ENCODE measurements around the gene TBCK.
"Not testable (repeated sequence)": the region's sequence is repeated elsewhere in the genome, so short reads cannot be mapped to it uniquely, and the experiment has no call there.

TBCK gene

DNA sequence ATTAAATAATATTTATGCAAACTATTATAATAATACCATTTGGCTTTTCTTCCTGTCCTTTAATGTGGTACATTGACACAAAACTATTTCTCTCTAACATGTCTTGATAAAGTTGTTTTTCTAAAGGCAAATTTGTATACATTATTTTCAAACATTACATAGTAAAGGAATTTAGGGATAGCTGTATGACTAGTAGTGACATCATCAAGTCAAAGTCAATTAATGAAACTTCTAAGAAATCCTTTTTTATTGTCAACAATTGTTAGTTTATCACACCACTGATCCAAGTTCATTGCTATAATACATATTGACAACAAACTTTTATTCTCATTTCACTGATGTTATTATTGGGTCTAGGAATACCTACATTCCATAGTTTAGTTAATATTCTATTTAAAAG lies 68.4 kb downstream of the TBCK start:
- no peaks in the 10 kb centered on the region for H3K4me1 ChIP-seq
- H3K4me2 ChIP-seq, result no peak overlapping the region
- no peak overlapping the region for H3K27ac ChIP-seq
- H3K36me3 ChIP-seq, result peaks cover 31% of the 10 kb centered on the region
- no peak overlapping the region for H3K9ac ChIP-seq
- no peaks in the 10 kb centered on the region for H3K9me3 ChIP-seq
- no peak overlapping the region for H3K4me3 ChIP-seq
- TF ChIP-seq Cebpa-rat (IDR thresholded peaks at IDR 0.05), result no peak
- H3K27me3 ChIP-seq, result no peaks in the 10 kb centered on the region
- H4K20me1 ChIP-seq, result no peaks in the 10 kb centered on the region

DNA sequence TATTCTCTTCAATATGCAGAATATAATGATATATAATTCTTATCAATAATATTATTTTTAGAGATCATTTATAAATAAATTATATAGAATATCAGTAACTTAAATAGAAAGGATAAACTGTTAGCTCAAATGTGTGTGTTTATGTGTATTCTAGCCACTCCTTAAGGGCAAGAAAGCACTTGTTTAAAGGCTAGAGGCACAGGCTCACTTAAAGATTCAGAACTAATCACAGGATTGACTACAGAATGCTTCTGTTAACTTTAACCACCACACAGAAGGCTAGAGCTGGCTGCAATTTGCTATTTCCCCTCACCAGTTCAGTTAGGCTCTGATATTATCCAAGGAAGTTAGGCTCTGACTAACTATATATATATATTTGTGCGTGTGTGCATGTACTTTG lies 69.6 kb downstream of the TBCK start:
- H3K27me3 ChIP-seq, result no peaks in the 10 kb centered on the region
- H3K9ac ChIP-seq, result no peak overlapping the region
- peaks cover 31% of the 10 kb centered on the region for H3K36me3 ChIP-seq
- H3K4me1 ChIP-seq, result no peaks in the 10 kb centered on the region
- no peak for TF ChIP-seq Cebpa-rat (IDR thresholded peaks at IDR 0.05)
- H3K27ac ChIP-seq, result no peak overlapping the region
- H3K4me2 ChIP-seq, result no peak overlapping the region
- no peak overlapping the region for H3K4me3 ChIP-seq
- H3K9me3 ChIP-seq, result no peaks in the 10 kb centered on the region
- no peaks in the 10 kb centered on the region for H4K20me1 ChIP-seq

DNA sequence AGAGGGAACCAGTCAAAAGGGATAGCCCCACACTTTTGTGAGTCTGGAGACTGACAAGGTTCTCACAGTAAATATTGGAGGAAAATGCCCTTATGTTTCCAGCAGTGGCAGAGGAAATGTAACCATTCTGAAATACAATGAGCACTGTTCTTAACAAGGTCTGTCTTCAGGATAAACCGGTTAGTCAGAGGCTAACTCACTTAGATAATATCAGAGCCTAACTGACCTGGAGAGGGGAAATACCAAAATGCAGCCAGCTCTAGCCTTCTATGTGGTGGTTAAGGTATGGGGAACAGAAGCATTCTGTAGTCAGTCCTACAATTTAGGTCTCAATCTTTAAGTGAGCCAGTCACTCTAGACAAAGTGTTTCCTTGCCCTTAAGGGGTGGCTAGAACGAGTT lies 70.8 kb downstream of the TBCK start:
- no peaks in the 10 kb centered on the region for H3K27me3 ChIP-seq
- H3K27ac ChIP-seq, result no peak overlapping the region
- no peak for TF ChIP-seq Cebpa-rat (IDR thresholded peaks at IDR 0.05)
- H3K9ac ChIP-seq, result no peak overlapping the region
- H3K4me3 ChIP-seq, result no peak overlapping the region
- H4K20me1 ChIP-seq, result no peaks in the 10 kb centered on the region
- no peaks in the 10 kb centered on the region for H3K4me1 ChIP-seq
- no peak overlapping the region for H3K4me2 ChIP-seq
- peaks cover 27% of the 10 kb centered on the region for H3K36me3 ChIP-seq
- no peaks in the 10 kb centered on the region for H3K9me3 ChIP-seq

DNA sequence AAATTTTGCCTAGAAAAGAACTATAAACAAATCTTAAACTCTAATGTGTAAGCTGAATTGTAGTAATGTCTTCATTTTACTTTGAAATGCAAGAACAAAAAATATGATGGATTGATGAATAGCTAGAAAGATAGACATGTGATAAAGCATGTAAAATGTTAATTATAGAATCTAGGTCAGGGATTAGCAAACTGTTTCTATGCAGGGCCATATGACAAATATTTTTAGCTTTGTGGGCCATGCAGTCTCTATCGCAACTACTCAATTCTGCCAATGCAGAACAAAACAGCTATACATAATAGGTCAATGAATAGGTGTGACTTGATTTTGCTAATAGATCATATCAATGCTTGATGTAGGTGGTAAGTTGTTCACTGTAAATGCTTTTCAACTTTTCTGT lies 75.3 kb downstream of the TBCK start:
- Histone ChIP-seq H3K9me3 (no peaks in the 10 kb centered on the region), H4K20me1 (no peaks in the 10 kb centered on the region), H3K4me2 (no peak overlapping the region), H3K9ac (no peak overlapping the region), H3K27ac (no peak overlapping the region), H3K36me3 (peaks cover 11% of the 10 kb centered on the region), H3K4me3 (no peak overlapping the region), H3K4me1 (no peaks in the 10 kb centered on the region), H3K27me3 (no peaks in the 10 kb centered on the region)
- TF ChIP-seq Cebpa-rat (IDR thresholded peaks at IDR 0.05), result no peak

DNA sequence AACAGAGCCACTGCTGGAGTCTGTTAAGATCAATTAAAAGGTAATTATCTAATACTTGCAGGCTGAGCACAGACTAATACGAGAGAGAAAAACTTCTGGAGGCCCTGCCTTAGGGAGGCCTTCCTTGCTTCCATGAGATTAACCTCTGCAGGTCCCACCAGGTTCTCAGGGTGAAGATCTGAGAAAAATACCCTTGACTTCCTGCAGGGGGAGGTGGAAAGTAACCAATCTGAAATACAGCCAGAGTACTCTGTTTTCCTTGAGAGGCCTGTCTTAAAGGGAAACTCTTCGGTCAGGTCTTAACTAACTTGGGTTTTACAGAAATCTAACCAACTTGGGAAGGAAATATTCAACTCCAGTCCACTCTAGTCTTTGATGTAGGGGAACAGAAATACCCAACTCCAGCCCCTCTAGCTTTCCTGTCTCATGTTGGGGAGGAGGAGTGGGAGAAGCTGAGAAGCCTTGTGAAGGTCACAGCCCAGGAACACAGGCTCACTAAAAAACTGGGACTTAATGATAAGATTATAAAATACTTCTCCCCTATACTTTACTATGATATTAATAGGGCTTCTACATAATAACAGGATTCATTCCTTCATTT lies 77.1 kb downstream of the TBCK start:
- Histone ChIP-seq H4K20me1 (no peaks in the 10 kb centered on the region), H3K36me3 (peaks cover 13% of the 10 kb centered on the region), H3K27me3 (no peaks in the 10 kb centered on the region), H3K9ac (no peak overlapping the region), H3K4me2 (no peak overlapping the region), H3K9me3 (no peaks in the 10 kb centered on the region), H3K4me3 (no peak overlapping the region), H3K27ac (no peak overlapping the region), H3K4me1 (no peaks in the 10 kb centered on the region)
- TF ChIP-seq Cebpa-rat (IDR thresholded peaks at IDR 0.05), result no peak

DNA sequence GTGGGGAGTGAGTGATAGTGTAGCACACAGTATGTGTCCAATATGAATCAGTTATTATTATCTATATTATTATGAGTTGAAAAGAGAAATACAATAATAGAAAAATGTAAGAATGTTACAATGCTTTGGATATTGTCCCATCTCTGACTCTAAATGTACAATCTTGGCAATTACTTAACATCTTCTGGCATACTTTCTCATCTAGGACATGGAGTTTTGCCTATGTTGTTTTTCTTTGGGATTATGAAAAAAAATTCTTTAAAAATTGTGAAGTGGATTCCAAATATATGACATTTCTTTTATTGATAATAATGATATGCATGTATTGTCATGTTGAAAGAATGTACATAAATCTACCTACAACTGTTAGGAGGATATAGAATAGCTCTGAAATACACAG lies 84.1 kb downstream of the TBCK start:
- no peak overlapping the region for H3K4me3 ChIP-seq
- H3K9ac ChIP-seq, result no peak overlapping the region
- no peaks in the 10 kb centered on the region for H4K20me1 ChIP-seq
- no peak overlapping the region for H3K4me2 ChIP-seq
- no peak overlapping the region for H3K27ac ChIP-seq
- peaks cover 45% of the 10 kb centered on the region for H3K36me3 ChIP-seq
- no peaks in the 10 kb centered on the region for H3K27me3 ChIP-seq
- TF ChIP-seq Cebpa-rat (IDR thresholded peaks at IDR 0.05), result no peak
- no peaks in the 10 kb centered on the region for H3K9me3 ChIP-seq
- H3K4me1 ChIP-seq, result no peaks in the 10 kb centered on the region

DNA sequence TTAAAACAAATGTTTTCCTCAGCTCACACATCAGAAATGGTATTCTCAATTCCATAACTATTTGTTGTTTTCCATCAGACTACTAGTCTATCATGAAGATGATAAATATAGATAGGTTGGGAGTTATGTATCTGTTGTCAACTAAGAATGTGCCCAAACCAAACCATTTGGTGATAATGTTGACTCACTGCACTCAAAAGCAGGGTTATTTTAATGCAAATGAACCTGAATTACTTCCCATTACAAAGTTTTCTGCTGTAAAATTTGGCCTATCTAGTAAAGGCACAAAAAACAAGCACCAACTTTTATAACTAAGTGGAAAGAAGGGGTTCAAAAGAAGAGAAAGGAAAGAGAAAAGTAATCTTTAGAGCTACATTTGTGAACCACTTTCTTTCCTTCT lies 93.5 kb downstream of the TBCK start:
- Histone ChIP-seq H3K4me1 (no peaks in the 10 kb centered on the region), H4K20me1 (no peaks in the 10 kb centered on the region), H3K27ac (no peak overlapping the region), H3K9me3 (no peaks in the 10 kb centered on the region), H3K9ac (no peak overlapping the region), H3K27me3 (no peaks in the 10 kb centered on the region), H3K4me2 (no peak overlapping the region), H3K36me3 (peaks cover 11% of the 10 kb centered on the region), H3K4me3 (no peak overlapping the region)
- TF ChIP-seq Cebpa-rat (IDR thresholded peaks at IDR 0.05), result no peak

DNA sequence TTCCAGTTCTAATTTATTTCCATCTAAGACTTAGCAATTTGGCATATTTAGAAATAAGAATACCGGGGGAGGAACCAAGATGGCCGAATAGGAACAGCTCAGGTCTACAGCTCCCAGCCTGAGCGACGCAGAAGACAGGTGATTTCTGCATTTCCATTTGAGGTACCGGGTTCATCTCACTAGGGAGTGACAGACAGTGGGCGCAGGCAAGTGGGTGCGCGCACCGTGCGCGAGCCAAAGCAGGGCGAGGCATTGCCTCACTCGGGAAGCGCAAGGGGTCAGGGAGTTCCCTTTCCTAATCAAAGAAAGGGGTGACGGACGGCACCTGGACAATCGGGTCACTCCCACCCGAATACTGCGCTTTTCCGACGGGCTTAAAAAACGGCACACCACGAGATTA lies 102.7 kb downstream of the TBCK start:
- H3K36me3 ChIP-seq, result peaks cover 12% of the 10 kb centered on the region
- not testable (repeated sequence) for H3K27me3 ChIP-seq, H3K27ac ChIP-seq, H3K9me3 ChIP-seq, H3K4me1 ChIP-seq, H3K4me2 ChIP-seq, H3K9ac ChIP-seq, H3K4me3 ChIP-seq, H4K20me1 ChIP-seq

DNA sequence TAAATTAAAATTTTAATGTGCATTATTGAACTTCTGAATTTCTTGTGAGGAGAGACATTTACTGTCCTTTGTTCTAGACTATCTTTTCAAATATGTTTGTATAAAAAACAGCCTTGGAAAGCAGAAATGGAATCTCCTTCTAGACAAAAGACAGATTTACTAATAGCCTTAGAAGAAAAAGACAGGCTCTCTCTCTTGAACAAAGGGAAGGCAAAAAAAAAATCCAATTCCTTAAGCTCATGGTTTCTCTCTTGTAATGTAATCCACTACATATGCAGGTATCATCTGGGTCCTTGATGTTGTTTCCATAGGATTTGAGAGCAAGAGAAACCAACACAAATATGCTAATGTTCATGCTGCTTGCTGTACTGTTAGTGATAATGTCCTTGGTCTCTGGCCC lies 106.0 kb downstream of the TBCK start:
- no peaks in the 10 kb centered on the region for H4K20me1 ChIP-seq
- no peaks in the 10 kb centered on the region for H3K4me1 ChIP-seq
- H3K9me3 ChIP-seq, result 0 out of 2 replicates have a peak, but pooled peaks cover 4% of the 10 kb centered on the region
- H3K27ac ChIP-seq, result no peak overlapping the region
- no peak overlapping the region for H3K4me2 ChIP-seq
- H3K36me3 ChIP-seq, result peaks cover 17% of the 10 kb centered on the region
- no peaks in the 10 kb centered on the region for H3K27me3 ChIP-seq
- no peak overlapping the region for H3K4me3 ChIP-seq
- H3K9ac ChIP-seq, result no peak overlapping the region
- TF ChIP-seq Cebpa-rat (IDR thresholded peaks at IDR 0.05), result no peak

DNA sequence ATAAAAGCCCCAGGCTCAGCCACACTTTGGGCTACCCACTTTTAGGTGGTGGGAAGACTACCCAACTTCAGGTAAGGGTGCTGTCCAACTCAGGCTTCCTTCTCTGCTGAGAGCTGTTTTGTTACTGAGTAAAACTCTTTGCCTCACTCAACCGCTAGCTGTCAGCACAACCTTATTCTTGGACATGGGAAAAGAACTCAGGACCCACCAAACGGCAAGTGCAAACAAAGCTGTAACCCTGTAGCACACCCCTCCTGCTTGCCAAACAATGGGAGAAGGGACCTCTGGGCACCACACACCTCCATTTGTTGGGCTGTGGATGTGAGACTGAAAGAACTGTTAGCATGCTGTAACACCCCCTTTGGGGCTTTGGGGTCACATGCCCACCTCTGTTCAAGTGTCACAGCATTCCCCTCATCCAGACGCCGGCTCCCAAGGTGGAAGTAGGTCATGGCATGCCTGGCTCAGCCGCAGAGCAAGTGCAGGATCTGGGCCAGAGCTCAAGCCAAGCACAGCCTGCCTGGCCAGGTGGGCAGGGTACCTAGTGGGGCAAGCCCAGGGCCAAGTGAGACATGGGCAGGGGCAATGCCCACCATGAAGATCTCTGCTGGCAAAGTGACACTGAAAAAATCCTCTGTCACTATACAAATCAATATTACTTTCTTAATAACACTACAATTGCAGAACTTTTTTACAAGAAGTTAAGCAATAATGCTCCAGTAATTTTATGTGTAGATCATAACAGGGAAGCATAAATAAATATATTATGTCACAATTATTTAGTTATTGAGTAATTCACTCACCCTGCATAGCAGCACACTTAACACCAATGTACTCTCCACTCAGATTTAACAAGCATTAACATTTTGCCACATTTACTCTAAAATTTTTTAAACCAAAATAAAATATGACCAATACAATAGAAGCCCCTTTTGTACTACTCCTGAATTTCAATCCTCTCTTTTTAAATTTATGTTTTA lies 107.2 kb downstream of the TBCK start:
- no peak for TF ChIP-seq Cebpa-rat (IDR thresholded peaks at IDR 0.05)
- H3K4me1 ChIP-seq, result no peaks in the 10 kb centered on the region
- H4K20me1 ChIP-seq, result no peaks in the 10 kb centered on the region
- H3K9ac ChIP-seq, result no peak overlapping the region
- no peak overlapping the region for H3K4me2 ChIP-seq
- no peak overlapping the region for H3K27ac ChIP-seq
- H3K27me3 ChIP-seq, result no peaks in the 10 kb centered on the region
- no peak overlapping the region for H3K4me3 ChIP-seq
- 0 out of 2 replicates have a peak, but pooled peaks cover 4% of the 10 kb centered on the region for H3K9me3 ChIP-seq
- peaks cover 17% of the 10 kb centered on the region for H3K36me3 ChIP-seq
